CD14-positive monocyte (primary cell): ENCODE results near the gene SPIB. TPM values are rescaled to one million over a fixed set of nuclear protein-coding genes. Genes with fewer than 3 reads are reported as not detected.

Experiments used
- DNase-seq, 3 donors: peaks; one replicate each; pipeline ENCODE4 v3.0.0-alpha.2; 2011 to 2022
- H2AFZ ChIP-seq: 2 replicates; pipeline ENCODE4 v1.6.0; 2012; ENCODE audit warnings: mild to moderate bottlenecking, low read depth, low read length, inconsistent platforms; ENCODE audit not compliant: insufficient read depth, poor library complexity, severe bottlenecking
- H3K27ac ChIP-seq, 2 donors: 1 replicate in 1 of 2; 2 replicates in 1 of 2; pipeline ENCODE4 v1.5.1; 2012 to 2013; ENCODE audit warnings: low read length in 2 of 2, control low read depth in 1 of 2, inconsistent platforms in 1 of 2, low read depth in 1 of 2, mild to moderate bottlenecking in 1 of 2
- H3K27me3 ChIP-seq, 2 donors: one replicate each; pipeline versions ENCODE4 v1.6.0 to v1.6.1; 2011 to 2013; ENCODE audit warnings: low read length in 2 of 2; ENCODE audit not compliant: control insufficient read depth in 2 of 2, insufficient read depth in 2 of 2
- H3K36me3 ChIP-seq, 2 donors: replicated peaks in 1 of 2; 1 replicate in 1 of 2; 2 replicates in 1 of 2; pipeline versions ENCODE4 v1.5.1 to v1.6.1; 2012 to 2013; ENCODE audit warnings: low read length in 2 of 2, control low read depth in 1 of 2, inconsistent platforms in 1 of 2, mild to moderate bottlenecking in 1 of 2; ENCODE audit not compliant: insufficient read depth in 2 of 2, control insufficient read depth in 1 of 2
- H3K4me1 ChIP-seq, 2 donors: 1 replicate in 1 of 2; 2 replicates in 1 of 2; pipeline versions ENCODE4 v1.5.1 to v1.6.1; 2012 to 2013; ENCODE audit warnings: low read length in 2 of 2, control low read depth in 1 of 2, inconsistent platforms in 1 of 2, mild to moderate bottlenecking in 1 of 2, moderate library complexity in 1 of 2; ENCODE audit not compliant: insufficient read depth in 2 of 2, control insufficient read depth in 1 of 2
- H3K4me2 ChIP-seq: replicated peaks from 2 replicates; pipeline ENCODE3; 2012; ENCODE audit warnings: low read length, moderate library complexity, mild to moderate bottlenecking; ENCODE audit not compliant: poor library complexity, severe bottlenecking; ENCODE audit errors: extremely low read depth
- H3K4me3 ChIP-seq, 3 experiments: fragments of 200-600 bp in 1 of 3; sonication (generic) in 1 of 3; replicated peaks in 1 of 3; 1 replicate in 2 of 3; 2 replicates in 1 of 3; pipeline ENCODE4 v1.5.1; 2011 to 2013; ENCODE audit warnings: low read length in 3 of 3, mild to moderate bottlenecking in 3 of 3, control low read depth in 2 of 3, low read depth in 2 of 3, inconsistent platforms in 1 of 3, moderate library complexity in 1 of 3
- H3K79me2 ChIP-seq: 2 replicates; pipeline ENCODE4 v1.6.0; 2012; ENCODE audit warnings: mild to moderate bottlenecking, control low read depth, inconsistent platforms, low read length, moderate library complexity; ENCODE audit not compliant: insufficient read depth
- H3K9ac ChIP-seq: 2 replicates; pipeline ENCODE4 v1.6.0; 2017; ENCODE audit warnings: low read length, mild to moderate bottlenecking; ENCODE audit not compliant: insufficient read depth, poor library complexity, severe bottlenecking
- H3K9me3 ChIP-seq, 2 donors: replicated peaks in 1 of 2; 1 replicate in 1 of 2; 2 replicates in 1 of 2; pipeline versions ENCODE4 v1.5.1 to v1.6.1; 2012 to 2013; ENCODE audit warnings: low read length in 2 of 2, control low read depth in 1 of 2; ENCODE audit not compliant: control insufficient read depth in 1 of 2, insufficient read depth in 1 of 2
- H4K20me1 ChIP-seq: 2 replicates; pipeline ENCODE4 v1.6.0; 2012; ENCODE audit warnings: mild to moderate bottlenecking, low read length, control low read depth, moderate library complexity; ENCODE audit not compliant: insufficient read depth
- H3K27ac Mint-ChIP-seq, 7 donors: one replicate each; pipeline ENCODE4 v1.8.0; 2020; ENCODE audit warnings: mild to moderate bottlenecking in 7 of 7, mixed read lengths in 7 of 7, moderate library complexity in 6 of 7, inconsistent platforms in 2 of 7
- H3K27me3 Mint-ChIP-seq, 3 donors: one replicate each; pipeline ENCODE4 v1.8.0; 2021 to 2022; ENCODE audit warnings: low read depth in 3 of 3, mild to moderate bottlenecking in 3 of 3, mixed read lengths in 3 of 3, moderate library complexity in 3 of 3, inconsistent platforms in 1 of 3
- H3K36me3 Mint-ChIP-seq, 2 donors: one replicate each; pipeline ENCODE4 v1.8.0; 2020; ENCODE audit warnings: mixed read lengths in 2 of 2, inconsistent platforms in 1 of 2, mild to moderate bottlenecking in 1 of 2
- H3K4me1 Mint-ChIP-seq: one replicate; pipeline ENCODE4 v1.8.0; 2020; ENCODE audit warnings: mild to moderate bottlenecking, mixed read lengths
- H3K4me3 Mint-ChIP-seq, 2 donors: one replicate each; pipeline ENCODE4 v1.8.0; 2020; ENCODE audit warnings: mild to moderate bottlenecking in 2 of 2, mixed read lengths in 2 of 2, moderate library complexity in 1 of 2
- H3K9me3 Mint-ChIP-seq, 7 donors: one replicate each; pipeline ENCODE4 v1.8.0; 2020 to 2022; ENCODE audit warnings: mixed read lengths in 7 of 7, mild to moderate bottlenecking in 6 of 7, moderate library complexity in 6 of 7, inconsistent platforms in 2 of 7
- CTCF ChIP-seq: fragments of 200-600 bp; IDR thresholded peaks from one replicate; pipeline ENCODE4 v1.8.0; 2022; ENCODE audit warnings: antibody characterized with exemption, mild to moderate bottlenecking
- WGBS: methylation state at CpG from one replicate; pipeline ENCODE4 v1.1.5; 2013; ENCODE audit warnings: missing lambda C conversion rate; ENCODE audit not compliant: insufficient coverage; 5-methylcytosine and 5-hydroxymethylcytosine counted together
- intact Hi-C, 2 donors: fragments of 100-400 bp; cut with micrococcal nuclease; formaldehyde crosslinking; loops; one replicate each; pipeline versions ENCODE4 v1.15.0 to v1.15.1; 2023
- polyA plus RNA-seq, 3 donors: library from polyadenylated mRNA; depleted of rRNA in 1 of 3; unstranded in 2 of 3; stranded (reverse) in 1 of 3; fragments of 300-500 nt in 2 of 3; fragments of >200 nt in 1 of 3; fragmentation: Illumina TruSeq in 2 of 3; gene quantifications; 1 replicate in 2 of 3; 2 replicates in 1 of 3; pipeline ENCODE4 v1.2.3, GENCODE V29; 2012 to 2021

Gene SPIB
- polyA plus RNA-seq, 3 donors: 0.16 to 2.3 (median 0.34) TPM

- Histone ChIP-seq H3K4me2 (no peak overlapping the region), H3K9me3 (peaks cover 0 to 4% of the 10 kb centered on the region in 2 donors), H4K20me1 (no peaks in the 10 kb centered on the region), H3K4me1 (peaks cover 41 to 51% of the 10 kb centered on the region in 2 donors), H3K9ac (no peak overlapping the region), H3K27me3 (peaks cover 5 to 21% of the 10 kb centered on the region in 2 donors), H3K79me2 (no peaks in the 10 kb centered on the region), H2AFZ (no peak overlapping the region), H3K4me3 (no peak overlapping the region), H3K27ac (no peak overlapping the region), H3K36me3 (no peaks in the 10 kb centered on the region)
- Mint-ChIP-seq H3K27me3 (peaks cover 26 to 29% (median 27%) of the 10 kb centered on the region in 3 donors), H3K36me3 (peaks cover 7 to 14% of the 10 kb centered on the region in 2 donors), H3K27ac (no peak overlapping the region), H3K9me3 (peaks cover 0 to 5% (median 2%) of the 10 kb centered on the region in 7 donors), H3K4me3 (no peak overlapping the region), H3K4me1 (peaks cover 34% of the 10 kb centered on the region)
- 93% methylated on average over 17 of the region's 42 CpGs for WGBS
- intact Hi-C loops: loop anchor here in 1 of 2 donors (5.0 kb wide), 1 partner anchor 40 kb away; the partner anchor contains the start of gene NR1H2
- no peak for TF ChIP-seq CTCF
- DNase-seq: no peak
Measured at GRCh38 chr19:50417111-50418081, 1.3 kb upstream of the SPIB start.

- H3K27ac ChIP-seq: no peak overlapping the region
- no peak for TF ChIP-seq CTCF
- Mint-ChIP-seq H3K9me3 (peaks cover 0 to 5% (median 2%) of the 10 kb centered on the region in 7 donors), H3K27ac (peak overlapping the region in 2 of 7 donors; percentile 7 to 79), H3K4me3 (peak overlapping the region; percentile 76 to 84), H3K4me1 (peaks cover 34% of the 10 kb centered on the region), H3K36me3 (peaks cover 0 to 8% of the 10 kb centered on the region in 2 donors), H3K27me3 (peaks cover 26 to 29% (median 27%) of the 10 kb centered on the region in 3 donors)
- H3K27me3 ChIP-seq: peaks cover 5 to 21% of the 10 kb centered on the region in 2 donors
- 19% methylated on average over 12 of the region's 14 CpGs for WGBS
- H3K9me3 ChIP-seq: no peaks in the 10 kb centered on the region
- H3K4me2 ChIP-seq: peak overlapping the region; percentile 25
- no peaks in the 10 kb centered on the region for H3K79me2 ChIP-seq
- peak overlapping the region; percentile 12 for H3K9ac ChIP-seq
- DNase-seq: peak in 1 of 3 donors; percentile 3
- H2AFZ ChIP-seq: no peak overlapping the region
- intact Hi-C loops: loop anchor here in 1 of 2 donors (5.0 kb wide), 1 partner anchor 42 kb away; the partner anchor contains the start of gene NR1H2
- no peaks in the 10 kb centered on the region for H3K36me3 ChIP-seq
- peaks cover 41 to 51% of the 10 kb centered on the region in 2 donors for H3K4me1 ChIP-seq
- peak overlapping the region in 1 of 3 experiments; percentile 30 for H3K4me3 ChIP-seq
- H4K20me1 ChIP-seq: no peaks in the 10 kb centered on the region
Measured at GRCh38 chr19:50419022-50419579, 363 bp downstream of the SPIB start.
